HepG2 (cell line): Measurements from ENCODE around the gene KRTAP5-2. TPM values are rescaled to one million over a fixed set of nuclear protein-coding genes. Genes with fewer than 3 reads are reported as not detected.
"Not testable (repeated sequence)": the region's sequence is repeated elsewhere in the genome, so short reads cannot be mapped to it uniquely, and the experiment has no call there.

Experiments used
- ATAC-seq: fragments of 200-7000 bp; cut with Tn5 transposase; 3 replicates; pipeline ENCODE4 v1.9.1; 2020; ENCODE audit warnings: mild to moderate bottlenecking, moderate library complexity
- BruUV-seq: library from RNA; stranded (reverse); fragments of 400-500 nt; replicated peaks from 2 replicates; lab custom pipeline; 2021; lab: Mats Ljungman, UMichigan
- CTCF ChIA-PET: fragments of 300-600 bp; formaldehyde crosslinking; extraction: SDS; loops from one replicate; lab custom pipeline; 2021; ENCODE audit warnings: low total read pairs, inconsistent platforms, low intra/inter-chr PET ratio; lab: Yijun Ruan, JAX
- POLR2A ChIA-PET: fragments of 350-600 bp; sonication (Branson Sonifier 250); formaldehyde crosslinking; loops from one replicate; lab custom pipeline; 2020; ENCODE audit warnings: antibody characterized with exemption, inconsistent platforms; lab: Yijun Ruan, JAX
- DNase-seq: peaks from one replicate; pipeline ENCODE4 v3.0.0-alpha.2; 2015; ENCODE audit warnings: low spot score
- FAIRE-seq: peaks from 3 replicates; lab custom pipeline; 2011; peaks lifted over from hg19 to GRCh38; lab: Jason Lieb, UNC
- H2AFZ ChIP-seq: one replicate; pipeline ENCODE4 v1.6.1; 2011; ENCODE audit warnings: low read length, inconsistent platforms
- H3K27ac ChIP-seq: fragments of 300-600 bp; 3 replicates; pipeline ENCODE4 v1.8.0; 2011; ENCODE audit warnings: mixed run types, mild to moderate bottlenecking, mixed read lengths, low read length, inconsistent platforms; ENCODE audit not compliant: insufficient read depth; ENCODE audit errors: extremely low read length
- H3K27me3 ChIP-seq, 2 experiments: fragments of 200-600 bp in 1 of 2; 2 replicates in 1 of 2; 3 replicates in 1 of 2; pipeline versions ENCODE4 v1.6.0 to v1.8.0; 2011; ENCODE audit warnings: low read length in 2 of 2, mild to moderate bottlenecking in 2 of 2, moderate library complexity in 2 of 2, inconsistent platforms in 1 of 2; ENCODE audit not compliant: insufficient read depth in 2 of 2, control insufficient read depth in 1 of 2
- H3K36me3 ChIP-seq, 2 experiments: fragments of 200-600 bp in 1 of 2; replicated peaks in 1 of 2; 2 replicates in 1 of 2; 3 replicates in 1 of 2; pipeline versions ENCODE4 v1.5.1 to v1.8.0; 2011; ENCODE audit warnings: low read length in 2 of 2, inconsistent platforms in 1 of 2; ENCODE audit not compliant: insufficient read depth in 2 of 2, control insufficient read depth in 1 of 2
- H3K4me1 ChIP-seq: 2 replicates; pipeline ENCODE4 v1.5.1; 2012; ENCODE audit warnings: low read length, inconsistent platforms; ENCODE audit not compliant: insufficient read depth
- H3K4me2 ChIP-seq: 2 replicates; pipeline ENCODE4 v1.6.0; 2011; ENCODE audit warnings: low read depth, low read length, inconsistent platforms
- H3K4me3 ChIP-seq, 3 experiments: fragments of 200-600 bp in 1 of 3; sonication (generic), shearing (Covaris generic) in 1 of 3; replicated peaks in 1 of 3; 2 replicates each; pipeline ENCODE4 v1.5.1; 2011 to 2016; ENCODE audit warnings: low read length in 3 of 3, inconsistent platforms in 2 of 3, low read depth in 2 of 3, mild to moderate bottlenecking in 2 of 3, control low read depth in 1 of 3, mixed read lengths in 1 of 3; ENCODE audit not compliant: insufficient read depth in 1 of 3
- H3K79me2 ChIP-seq: one replicate; pipeline ENCODE4 v1.6.1; 2011; ENCODE audit warnings: low read length, inconsistent platforms; ENCODE audit not compliant: insufficient read depth
- H3K9ac ChIP-seq: 2 replicates; pipeline ENCODE4 v1.6.0; 2011; ENCODE audit warnings: mild to moderate bottlenecking, low read depth, low read length, inconsistent platforms; ENCODE audit not compliant: insufficient read depth
- H3K9me3 ChIP-seq: 2 replicates; pipeline ENCODE4 v1.5.1; 2012; ENCODE audit warnings: mild to moderate bottlenecking, low read length
- H4K20me1 ChIP-seq: 2 replicates; pipeline ENCODE4 v1.6.0; 2011; ENCODE audit warnings: inconsistent platforms, mild to moderate bottlenecking, low read length, moderate library complexity; ENCODE audit not compliant: insufficient read depth
- NR1H2 ChIP-seq: sonication (generic); formaldehyde crosslinking; IDR thresholded peaks from 2 replicates; pipeline ENCODE4 v1.8.1; 2022; ENCODE audit warnings: low read depth, missing genetic modification reagents, borderline replicate concordance
- WGBS: methylation state at CpG from one replicate; pipeline ENCODE4 v1.1.6; 2017; ENCODE audit warnings: low lambda C conversion rate; 5-methylcytosine and 5-hydroxymethylcytosine counted together
- in situ Hi-C: cut with HindIII; loops from 2 replicates; pipeline ENCODE4 v1.10.0; 2017; ENCODE audit warnings: low pct_unique_long_range_greater_than_20kb; ENCODE audit not compliant: extremely low pct_ligation_motif_present
- intact Hi-C: fragments of 100-400 bp; cut with micrococcal nuclease; formaldehyde crosslinking; loops from one replicate; pipeline ENCODE4 v1.10.0; 2022; ENCODE audit not compliant: unreplicated experiment
- polyA plus RNA-seq, 8 experiments: library from polyadenylated mRNA; depleted of rRNA in 3 of 8; stranded (reverse) in 7 of 8; unstranded in 1 of 8; fragments of >200 nt; fragmentation: Illumina TruSeq in 4 of 8; extraction: Trizol in 4 of 8; gene quantifications; 2 replicates each; pipeline versions ENCODE4 v1.2.1 to v1.2.3, GENCODE V29; 2011 to 2016; ENCODE audit warnings: low read depth in 4 of 8, missing spikeins in 1 of 8, mixed read lengths in 1 of 8; ENCODE audit not compliant: insufficient read depth in 1 of 8
- total RNA-seq, 5 experiments: library from RNA; depleted of rRNA; stranded (reverse); fragments of >200 nt; fragmentation: Illumina TruSeq; extraction: Trizol; gene quantifications; 2 replicates each; pipeline ENCODE4 v1.2.3, GENCODE V29; 2016; ENCODE audit warnings: low read depth in 1 of 5
- TF ChIP-seq, protein P1 (sequence below): sonication (generic); formaldehyde crosslinking; conservative IDR thresholded peaks from 2 replicates; pipeline ENCODE4 v1.4.0; 2020; ENCODE audit warnings: mild to moderate bottlenecking, missing genetic modification reagents, moderate library complexity

Gene KRTAP5-2
- total and polyA plus RNA-seq, 2 of the 13 experiments (the other 11 are each of a cell fraction or from before 2014, with no cell fraction given), result not detected

DNA sequence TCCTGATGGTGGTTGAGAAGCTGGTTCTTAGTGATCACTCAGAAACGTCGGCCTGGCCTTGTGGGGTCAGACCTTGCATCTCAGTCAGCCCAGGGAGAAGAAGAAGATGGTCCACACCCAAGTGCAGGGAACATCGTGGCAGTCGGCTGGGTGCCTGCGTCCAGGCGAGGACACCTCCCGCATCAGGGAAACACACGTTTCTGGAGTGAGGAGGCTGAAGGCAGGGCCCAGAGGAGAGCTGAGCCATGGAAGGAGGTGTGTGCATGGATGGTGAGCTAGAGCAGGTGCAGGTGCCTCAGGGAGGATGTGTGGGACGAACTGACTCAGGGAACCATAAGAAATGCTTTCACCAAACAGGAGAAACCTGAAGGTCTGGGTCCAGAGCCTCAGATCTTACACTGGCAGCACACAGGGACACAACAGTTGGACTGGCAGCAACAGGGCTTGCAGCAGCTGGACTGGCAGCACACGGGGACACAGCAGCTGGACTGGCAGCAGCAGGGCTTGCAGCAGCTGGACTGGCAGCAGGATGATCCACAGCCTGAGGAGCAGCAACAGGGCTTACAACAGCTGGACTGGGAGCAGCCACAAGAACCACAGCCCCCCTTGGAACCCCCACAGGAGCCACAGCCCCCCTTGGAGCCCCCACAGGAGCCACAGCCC lies 632 bp downstream of the KRTAP5-2 start (continued):
- TF ChIP-seq, protein P1, sequence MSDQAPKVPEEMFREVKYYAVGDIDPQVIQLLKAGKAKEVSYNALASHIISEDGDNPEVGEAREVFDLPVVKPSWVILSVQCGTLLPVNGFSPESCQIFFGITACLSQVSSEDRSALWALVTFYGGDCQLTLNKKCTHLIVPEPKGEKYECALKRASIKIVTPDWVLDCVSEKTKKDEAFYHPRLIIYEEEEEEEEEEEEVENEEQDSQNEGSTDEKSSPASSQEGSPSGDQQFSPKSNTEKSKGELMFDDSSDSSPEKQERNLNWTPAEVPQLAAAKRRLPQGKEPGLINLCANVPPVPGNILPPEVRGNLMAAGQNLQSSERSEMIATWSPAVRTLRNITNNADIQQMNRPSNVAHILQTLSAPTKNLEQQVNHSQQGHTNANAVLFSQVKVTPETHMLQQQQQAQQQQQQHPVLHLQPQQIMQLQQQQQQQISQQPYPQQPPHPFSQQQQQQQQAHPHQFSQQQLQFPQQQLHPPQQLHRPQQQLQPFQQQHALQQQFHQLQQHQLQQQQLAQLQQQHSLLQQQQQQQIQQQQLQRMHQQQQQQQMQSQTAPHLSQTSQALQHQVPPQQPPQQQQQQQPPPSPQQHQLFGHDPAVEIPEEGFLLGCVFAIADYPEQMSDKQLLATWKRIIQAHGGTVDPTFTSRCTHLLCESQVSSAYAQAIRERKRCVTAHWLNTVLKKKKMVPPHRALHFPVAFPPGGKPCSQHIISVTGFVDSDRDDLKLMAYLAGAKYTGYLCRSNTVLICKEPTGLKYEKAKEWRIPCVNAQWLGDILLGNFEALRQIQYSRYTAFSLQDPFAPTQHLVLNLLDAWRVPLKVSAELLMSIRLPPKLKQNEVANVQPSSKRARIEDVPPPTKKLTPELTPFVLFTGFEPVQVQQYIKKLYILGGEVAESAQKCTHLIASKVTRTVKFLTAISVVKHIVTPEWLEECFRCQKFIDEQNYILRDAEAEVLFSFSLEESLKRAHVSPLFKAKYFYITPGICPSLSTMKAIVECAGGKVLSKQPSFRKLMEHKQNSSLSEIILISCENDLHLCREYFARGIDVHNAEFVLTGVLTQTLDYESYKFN (CRISPR knock-in tag), result no peak
- TF ChIP-seq NR1H2 (CRISPR knock-in tag), result no peak
- TF ChIP-seq, all 625 proteins: peak for 0

DNA sequence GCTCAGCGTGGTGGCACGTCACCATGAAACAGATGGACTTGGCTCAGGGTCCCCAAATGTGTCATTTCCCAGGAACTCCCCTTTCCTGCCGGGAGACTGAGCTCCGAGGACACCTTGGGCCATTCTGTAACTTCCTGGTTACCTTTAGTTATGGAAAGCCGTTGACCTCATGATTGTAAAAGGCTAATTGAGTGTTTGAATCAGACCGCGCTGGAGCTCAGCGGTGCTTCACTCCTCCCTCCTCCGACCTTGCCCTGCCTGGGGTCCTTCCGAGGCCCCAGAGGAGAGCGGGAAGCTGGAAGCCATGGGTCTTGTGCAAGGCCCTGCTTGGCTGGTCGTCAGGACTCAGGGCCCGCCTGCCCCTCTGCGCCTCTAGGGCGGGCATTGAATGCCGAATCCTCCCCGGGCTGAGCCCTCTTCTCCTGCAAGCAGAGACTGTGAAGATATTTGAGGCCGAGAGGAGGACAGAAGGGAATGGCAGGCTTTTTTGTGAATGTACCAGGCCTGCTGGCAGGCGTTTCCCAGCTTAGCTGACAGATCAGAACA lies 1.4 kb downstream of the KRTAP5-2 start:
- H2AFZ ChIP-seq, DNase-seq, H3K9me3 ChIP-seq, H3K36me3 ChIP-seq, H3K4me2 ChIP-seq, FAIRE-seq, ATAC-seq, H3K4me3 ChIP-seq, H3K27ac ChIP-seq, H3K9ac ChIP-seq, H3K79me2 ChIP-seq, in situ Hi-C loops, H4K20me1 ChIP-seq, BruUV-seq, POLR2A ChIA-PET, intact Hi-C loops: not testable (repeated sequence)
- Histone ChIP-seq H3K27me3 (peaks cover 0 to 26% of the 10 kb centered on the region in 2 experiments; a peak in 3 of 5 replicates), H3K4me1 (peaks cover 11% of the 10 kb centered on the region)
- 43% methylated on average over 14 of the region's 19 CpGs for WGBS
- CTCF ChIA-PET, result interaction anchor here (2.8 kb wide), 1 partner anchor 31 kb away, joined by 13 read pairs; no protein-coding TSS in a partner anchor
